Effector CD4-positive, alpha-beta T cell (primary cell): Measurements from ENCODE around the gene STRADB.
"Not testable (repeated sequence)": the region's sequence is repeated elsewhere in the genome, so short reads cannot be mapped to it uniquely, and the experiment has no call there.

ENCODE experiments used
- DNase-seq: peaks from one replicate; pipeline ENCODE4 v3.0.0-alpha.2; 2020
- total RNA-seq: gene quantifications from one replicate; lab custom pipeline; 2026; lab: John Stamatoyannopoulos, UW

The STRADB gene, protein sequence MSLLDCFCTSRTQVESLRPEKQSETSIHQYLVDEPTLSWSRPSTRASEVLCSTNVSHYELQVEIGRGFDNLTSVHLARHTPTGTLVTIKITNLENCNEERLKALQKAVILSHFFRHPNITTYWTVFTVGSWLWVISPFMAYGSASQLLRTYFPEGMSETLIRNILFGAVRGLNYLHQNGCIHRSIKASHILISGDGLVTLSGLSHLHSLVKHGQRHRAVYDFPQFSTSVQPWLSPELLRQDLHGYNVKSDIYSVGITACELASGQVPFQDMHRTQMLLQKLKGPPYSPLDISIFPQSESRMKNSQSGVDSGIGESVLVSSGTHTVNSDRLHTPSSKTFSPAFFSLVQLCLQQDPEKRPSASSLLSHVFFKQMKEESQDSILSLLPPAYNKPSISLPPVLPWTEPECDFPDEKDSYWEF
- 13.7 reads per million, percentile 38 among the genes with 10 or more reads in this experiment for total RNA-seq

DNA sequence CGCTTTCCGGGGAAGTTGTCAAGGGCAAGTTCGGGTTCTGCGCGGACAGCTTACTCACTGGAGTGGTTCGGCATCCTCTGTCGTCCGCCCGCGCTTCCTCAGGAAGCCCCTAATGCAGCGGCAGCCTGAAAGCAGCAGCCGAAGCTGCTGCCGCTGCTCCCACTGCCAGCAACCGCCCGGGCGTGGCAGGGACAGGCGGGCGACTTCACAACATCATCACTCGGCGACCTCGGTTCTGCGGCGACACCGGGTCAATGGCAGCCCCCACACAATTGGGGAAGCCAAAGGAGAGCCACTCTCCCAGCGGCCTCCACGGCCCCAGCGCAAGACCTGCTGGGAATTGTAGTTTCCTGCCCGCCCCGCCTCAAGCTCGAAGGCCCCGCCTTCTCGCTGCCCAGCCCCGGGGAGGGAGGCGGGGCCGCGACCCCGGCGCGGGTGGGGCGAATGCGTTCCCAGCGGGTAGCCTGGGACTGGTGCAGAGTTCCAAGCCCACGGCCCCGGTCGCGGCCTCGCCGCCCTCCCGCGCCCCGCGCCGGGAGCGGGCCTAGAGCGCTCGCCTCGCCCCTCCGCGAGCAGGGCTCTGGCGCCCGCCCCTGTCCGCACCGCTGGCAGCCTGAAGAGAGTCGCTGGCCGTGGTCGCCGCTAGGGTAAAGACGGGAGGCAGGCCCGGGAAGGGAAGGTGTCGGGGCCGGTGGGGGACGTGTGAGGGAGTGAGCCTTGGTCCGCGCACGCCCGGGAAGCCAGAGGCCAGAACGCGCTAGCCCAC lies at the start of gene STRADB, which contains the start of gene TRAK2:
TSS of gene STRADB (plus strand) at position 449 of the 766 bp plus-strand sequence. CDS start 3,101 bp downstream, outside the sequence.
TSS of gene TRAK2 (minus strand) at position 167 of the 766 bp plus-strand sequence. CDS start 30,951 bp downstream, outside the sequence.
- DNase-seq, result peak; percentile 95

DNA sequence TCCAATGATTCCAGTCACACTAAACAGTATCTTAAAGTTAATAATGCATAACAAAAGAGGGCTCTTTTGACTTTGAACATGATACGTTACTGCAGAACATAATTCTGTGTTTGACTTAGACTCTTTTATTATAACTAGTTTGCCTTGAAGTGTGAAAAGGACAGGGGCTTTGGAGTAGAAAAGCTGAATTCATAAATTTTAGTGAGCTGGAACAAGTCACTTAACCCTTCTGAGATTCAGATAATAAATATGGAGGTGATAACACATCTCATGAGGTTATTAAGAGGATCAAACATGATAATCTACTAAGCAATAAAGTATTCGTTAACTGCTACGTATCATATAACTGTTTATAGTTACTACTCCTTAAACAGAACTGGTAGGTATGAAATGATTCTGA lies 49.7 kb upstream of the STRADB start:
- DNase-seq, result no peak

DNA sequence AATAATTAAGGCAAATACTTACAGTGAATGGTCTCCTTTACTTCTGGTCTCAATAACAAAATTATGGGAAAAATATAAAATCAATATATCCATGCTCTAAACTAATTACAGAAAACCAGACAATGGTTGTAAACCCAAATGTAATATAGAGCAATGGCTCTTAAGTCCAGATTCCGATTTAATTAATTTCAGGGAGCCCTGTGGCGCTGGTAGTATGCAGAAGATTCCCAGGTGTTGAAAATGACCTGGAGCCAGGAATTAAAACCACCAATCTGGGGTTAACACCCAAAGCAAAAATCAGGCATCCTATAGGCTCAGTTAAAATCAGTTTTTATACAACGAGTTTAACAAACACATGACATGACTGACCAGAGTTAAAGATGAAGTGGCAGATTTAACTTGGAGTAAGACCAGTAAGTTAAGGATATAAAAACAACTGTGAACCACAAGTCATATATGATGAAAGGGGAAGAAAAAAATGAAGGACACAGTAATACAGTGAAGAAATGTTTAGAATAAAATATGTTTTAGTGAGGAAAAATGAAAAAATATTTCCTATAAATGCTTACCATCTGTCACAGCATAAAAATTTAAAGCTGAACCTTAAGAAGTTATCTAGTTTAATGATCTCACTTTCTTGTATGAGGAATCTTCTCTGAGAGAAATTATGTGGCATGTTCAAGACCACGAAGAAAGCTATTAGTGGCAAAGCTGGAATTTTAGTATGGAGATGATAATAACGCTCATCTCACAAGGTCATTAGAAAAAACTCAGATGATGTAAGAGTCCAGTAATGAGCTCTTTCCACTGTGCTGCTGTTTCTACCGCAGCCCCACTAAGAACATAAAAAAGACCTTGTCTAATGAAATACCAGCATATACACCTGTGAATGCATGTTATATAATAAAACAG lies 48.6 kb upstream of the STRADB start:
- no peak for DNase-seq

DNA sequence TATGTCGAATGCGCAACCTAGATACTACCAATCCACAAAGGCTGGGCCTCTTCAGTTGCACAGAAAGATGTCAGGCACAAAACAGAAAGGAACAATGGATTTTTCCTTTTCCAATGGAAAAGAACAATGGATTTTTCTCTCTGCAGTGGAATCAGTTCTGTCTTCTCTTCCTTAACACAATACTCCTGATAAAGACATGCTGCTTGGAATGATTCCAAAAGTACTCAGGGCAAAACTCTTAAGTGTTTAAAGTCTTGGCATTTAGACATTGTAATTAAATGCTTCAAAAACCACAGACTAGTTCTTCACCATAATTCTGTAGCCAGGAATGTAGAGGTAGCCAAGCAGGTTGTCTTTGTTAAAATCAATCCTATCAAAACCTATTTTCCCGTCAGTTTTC lies 47.7 kb upstream of the STRADB start:
- DNase-seq, result no peak

DNA sequence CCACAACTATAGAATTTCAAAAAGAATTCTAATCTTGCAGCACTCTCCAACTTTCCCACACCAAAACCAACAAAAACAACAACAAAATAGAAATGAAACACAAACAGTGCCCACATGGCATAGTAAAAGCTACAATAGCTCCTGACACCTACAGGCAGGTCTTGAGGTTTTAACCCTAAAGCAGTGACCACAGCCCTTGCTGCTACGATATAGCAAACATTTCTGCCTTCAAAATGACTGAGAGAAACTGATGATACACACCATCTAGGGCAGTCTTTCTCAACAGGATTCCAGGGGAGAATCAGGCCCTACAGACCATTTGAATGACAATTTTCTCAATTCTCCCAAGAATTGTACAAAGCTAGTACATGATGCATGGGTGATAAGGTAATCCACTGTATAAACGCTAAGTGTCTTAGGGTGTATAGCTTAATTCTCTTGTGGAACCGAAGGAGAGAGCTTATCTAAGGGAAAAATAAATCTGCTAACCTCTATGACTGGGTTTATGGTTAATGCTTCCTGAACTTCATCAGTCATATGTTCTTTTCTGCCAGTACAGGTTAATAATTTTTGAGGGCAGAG lies 46.8 kb upstream of the STRADB start:
- DNase-seq, result no peak

DNA sequence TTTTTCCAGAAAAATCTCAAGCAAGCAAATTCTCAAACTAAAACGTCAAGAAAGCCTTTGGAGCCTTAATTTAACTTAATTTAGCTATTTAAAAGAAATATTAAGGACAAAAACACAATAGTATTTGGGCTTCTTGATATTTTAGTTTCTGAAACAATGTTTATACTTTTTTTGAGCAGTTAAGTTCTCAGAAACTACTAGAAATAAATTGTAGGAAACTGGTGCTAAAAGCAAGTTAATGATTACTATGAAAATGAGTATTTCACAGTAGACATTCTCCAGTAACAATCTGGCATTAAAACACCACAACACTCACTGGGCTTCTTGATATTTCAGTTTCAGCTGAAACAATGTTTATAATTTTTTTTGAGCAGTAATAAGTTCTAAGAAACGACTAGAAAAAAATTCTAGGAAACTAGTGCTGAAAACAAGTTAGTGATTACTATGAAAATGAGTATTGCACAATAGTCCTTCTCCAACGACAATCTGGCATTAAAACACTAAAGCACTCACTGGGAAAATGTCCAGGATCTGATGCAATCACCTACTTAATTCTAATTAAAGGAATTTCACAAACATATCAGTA lies 45.4 kb upstream of the STRADB start:
- no peak for DNase-seq

DNA sequence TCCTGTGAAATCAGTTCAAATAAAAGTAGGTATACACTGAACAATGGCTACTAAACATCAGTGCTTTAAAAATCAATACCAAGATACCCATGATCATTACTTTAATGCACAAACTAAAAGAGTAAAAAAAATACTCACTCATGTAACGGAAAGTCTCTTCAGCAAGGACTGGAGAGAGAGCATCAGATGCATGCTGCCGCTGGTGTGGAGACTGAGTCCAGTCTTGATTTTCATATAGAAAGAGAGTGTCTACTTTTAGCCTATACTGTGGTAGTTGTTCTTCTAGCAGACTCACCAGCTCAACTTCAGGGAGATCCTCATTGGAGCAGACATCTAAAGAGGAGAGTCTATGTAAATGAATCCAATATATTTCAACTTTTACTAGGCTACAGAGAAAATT lies 44.3 kb upstream of the STRADB start:
- DNase-seq, result no peak

DNA sequence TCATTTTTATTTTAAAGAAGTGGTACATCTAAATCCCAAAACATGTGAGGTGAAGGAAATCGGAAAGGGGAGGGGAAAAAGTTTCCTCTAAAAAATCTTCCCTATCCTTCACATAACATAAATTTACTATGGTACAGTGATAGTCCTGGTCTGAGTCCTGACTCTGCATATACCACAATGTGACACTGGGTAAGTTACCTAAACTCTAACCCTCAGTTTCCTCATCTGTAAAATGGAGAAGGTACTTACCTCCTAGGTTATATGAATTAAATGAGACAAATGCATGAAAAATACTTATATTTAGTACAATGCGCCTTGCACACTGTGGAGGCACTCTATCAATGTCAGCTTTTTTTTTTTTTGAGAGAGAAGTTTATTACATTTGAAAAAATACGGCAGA lies 42.6 kb upstream of the STRADB start:
- no peak for DNase-seq

DNA sequence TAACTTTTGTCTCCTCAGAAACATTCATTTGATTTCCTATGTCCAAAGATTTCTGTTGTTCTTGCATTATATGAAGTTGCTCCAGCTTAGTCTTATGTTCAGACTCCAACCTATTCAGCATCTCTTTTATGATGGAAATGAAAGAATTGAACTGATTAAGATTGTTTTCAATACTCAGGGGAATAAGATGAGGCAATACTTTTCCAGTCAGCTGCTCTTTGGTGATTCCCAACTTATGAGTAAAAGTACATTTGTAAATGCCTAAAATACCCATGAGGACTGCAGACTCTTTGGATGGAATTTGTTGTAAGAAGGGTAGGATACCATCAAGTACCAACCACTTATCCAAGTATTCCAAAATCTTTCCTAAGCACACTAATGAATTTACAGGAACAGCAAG lies 40.1 kb upstream of the STRADB start:
- DNase-seq, result no peak

DNA sequence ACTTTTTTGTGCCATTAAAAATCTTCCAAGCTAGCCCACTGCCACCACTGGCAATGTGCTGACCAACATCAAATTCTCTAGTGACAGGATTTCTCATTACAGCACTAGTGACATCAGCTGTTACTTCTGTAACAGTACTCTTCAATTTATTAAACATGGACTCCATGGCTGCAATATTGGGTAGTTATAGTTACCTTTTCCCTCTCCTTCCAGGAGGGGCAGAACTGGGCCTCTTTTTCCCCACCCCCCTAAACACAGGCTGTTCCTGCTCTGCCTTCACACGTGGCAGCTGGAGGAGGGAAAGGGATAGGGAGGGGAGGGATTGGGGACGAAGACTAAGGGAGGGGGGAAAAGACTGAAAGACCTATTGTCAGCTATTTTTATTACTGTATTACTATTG lies 38.4 kb upstream of the STRADB start:
- DNase-seq, result no peak

DNA sequence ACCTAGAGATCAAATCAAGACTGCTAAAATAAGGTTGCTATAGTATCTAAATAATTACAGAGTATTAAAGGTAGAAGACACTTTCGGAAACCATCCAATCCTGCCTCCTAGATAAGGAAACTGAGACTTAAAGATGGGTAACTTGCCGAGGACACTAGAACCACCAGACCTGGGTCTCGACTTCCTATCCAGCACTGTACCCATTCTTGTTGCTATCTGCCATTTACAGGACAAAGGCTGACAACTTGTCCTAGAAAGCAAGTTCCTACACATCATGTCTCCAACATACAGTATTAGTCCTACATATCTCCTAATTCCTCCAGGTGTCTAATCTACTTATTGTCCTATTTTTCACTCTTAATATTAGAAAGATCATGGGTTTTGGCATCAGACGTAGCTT lies 38.0 kb upstream of the STRADB start:
- DNase-seq, result no peak

DNA sequence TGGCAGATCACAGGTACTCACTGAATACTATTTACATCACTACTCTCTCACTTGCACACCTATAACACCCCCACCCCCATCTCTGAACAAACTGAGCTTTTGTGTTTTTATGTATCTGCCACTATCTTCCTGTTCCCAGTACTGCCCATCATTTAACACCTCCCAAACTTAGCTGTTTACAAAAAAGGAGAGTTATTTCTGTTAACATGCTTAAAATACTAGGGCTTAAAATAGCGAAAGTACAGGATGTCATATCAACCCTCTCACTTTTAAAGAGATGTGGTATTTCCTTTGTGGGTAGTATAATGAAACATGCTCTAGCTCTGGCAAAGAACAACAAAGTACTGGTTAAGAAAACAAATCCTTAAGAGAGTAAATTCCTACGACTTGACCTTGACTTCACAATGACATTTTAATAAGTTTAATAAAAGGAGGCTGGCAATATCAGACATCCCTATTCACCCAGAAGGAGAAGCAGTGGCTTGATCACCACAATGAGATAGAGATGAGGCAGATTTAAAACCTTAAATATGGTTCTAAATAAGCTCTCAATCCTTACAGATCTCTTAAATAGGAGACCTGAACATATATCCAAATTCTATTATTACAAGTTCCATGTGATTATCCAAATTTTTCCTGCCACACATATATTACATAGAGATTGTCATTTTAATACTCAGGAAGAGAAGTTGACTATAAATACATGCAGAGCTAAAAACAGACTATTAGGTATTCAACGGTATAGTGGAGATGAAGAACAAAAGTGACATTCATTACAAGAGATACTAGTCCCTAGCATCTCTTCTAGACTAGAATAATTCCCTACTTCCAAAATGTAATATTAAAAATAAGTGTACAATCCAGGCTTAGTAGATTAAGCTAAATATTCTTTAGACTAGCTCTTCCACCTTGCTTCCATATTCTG lies 37.2 kb upstream of the STRADB start:
- no peak for DNase-seq

DNA sequence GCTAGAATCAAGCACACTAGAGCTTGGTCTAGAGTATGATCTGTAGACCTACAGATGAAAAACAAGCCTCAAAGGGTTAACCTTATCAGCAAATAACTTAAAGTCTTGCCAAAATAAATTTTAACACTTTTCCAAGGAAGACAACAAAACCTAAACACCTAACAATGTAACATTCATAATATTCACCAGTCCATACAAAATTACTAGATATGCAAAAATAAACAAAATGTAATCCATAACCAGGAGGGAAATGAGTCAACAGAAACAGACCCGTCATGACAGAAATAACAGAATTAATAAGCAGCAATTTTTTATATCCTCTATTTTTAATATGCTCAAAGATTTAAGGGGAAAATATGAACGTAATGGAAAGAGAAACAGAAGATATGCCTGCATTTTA lies 36.4 kb upstream of the STRADB start:
- no peak for DNase-seq

DNA sequence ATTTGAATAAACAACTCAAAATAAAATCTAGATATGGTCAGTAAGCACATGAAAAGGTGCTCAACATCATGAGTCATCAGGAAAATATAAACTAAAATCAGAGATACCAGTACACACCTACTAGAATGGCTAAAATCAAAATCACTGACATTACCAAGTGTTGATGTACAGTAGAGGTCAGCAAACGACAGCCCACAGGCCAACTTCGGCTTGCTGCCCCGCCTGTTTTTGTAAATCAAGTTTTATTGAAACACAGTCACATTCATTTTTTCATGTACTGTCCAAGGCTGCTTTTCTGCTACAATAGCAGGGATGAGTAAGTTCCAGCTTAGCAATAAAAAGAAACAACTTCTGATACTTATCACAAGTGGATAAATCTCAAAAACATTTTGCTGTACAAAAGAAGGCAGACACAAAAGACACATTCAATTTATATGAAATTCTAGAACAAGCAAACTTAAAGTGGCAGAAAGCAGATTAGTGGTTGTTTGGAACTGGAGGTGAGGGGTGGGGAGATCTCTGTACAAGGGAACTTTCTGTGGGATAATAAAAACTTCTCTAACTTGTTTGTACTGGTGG lies 32.4 kb upstream of the STRADB start:
- no peak for DNase-seq

DNA sequence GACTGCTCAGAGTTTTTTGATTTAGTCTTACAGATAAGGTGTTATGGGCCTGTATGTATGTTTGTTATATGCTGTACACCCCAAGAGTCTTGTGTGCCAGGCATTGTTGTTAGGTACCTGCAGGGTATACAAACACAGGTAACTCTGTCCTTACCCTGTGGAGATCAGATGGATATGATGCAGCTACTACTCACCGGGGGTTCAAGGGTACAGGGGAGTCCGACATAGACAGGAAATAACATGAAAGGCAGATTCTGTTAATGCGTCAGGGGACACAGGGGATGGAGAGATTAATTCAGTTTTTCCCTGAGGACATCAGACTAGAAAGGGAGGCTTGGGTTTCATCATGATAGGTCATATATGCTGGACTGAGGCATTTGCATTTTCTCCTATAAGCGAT lies 31.6 kb upstream of the STRADB start:
- DNase-seq, result no peak

DNA sequence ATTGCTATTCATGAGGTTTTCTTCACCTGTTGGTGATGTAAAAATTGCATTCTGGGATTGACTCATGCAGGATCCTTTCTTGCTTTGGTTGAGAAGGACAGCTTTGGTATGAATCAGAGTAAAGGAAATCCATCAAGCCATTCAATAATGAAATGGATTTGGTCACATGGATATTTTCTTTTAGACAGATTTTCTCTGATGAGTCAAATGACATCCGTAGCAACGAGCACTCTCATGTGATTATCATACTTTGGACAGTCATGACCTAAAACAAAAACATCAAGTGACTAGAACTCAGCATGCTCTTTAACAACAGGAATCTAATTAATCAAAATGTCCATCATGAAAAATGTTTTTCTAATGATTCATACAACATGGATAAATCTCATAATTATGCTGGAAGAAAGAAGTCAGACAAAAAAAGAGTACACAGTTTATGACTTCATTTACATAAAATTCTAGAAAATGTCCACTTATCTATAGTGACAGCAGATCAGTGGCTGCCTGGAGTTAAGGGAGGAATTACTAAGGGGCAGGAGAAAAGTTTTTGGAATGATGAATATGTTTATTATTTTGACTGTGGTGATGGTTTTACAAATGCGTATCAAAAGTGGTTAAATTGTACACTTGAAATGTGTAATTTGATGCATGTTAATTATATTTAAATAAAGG lies 31.0 kb upstream of the STRADB start:
- DNase-seq, result no peak

DNA sequence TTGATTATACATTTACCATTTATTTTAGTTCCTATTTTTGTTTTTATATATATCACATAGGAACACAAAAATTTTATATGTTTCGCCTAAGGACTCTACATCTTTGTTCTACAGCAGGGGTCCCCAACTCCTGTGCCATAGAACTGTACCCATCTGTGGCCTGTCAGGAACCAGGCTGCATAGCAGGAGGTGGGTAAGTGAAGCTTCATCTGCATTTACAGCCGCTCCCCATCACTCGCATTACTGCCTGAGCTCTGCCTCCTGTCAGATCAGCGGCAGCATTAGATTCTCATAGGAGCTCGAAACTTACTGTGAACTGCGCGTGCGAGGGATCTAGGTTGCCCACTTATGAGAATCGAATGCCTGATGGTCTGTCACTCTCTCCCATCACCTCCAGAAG lies 25.6 kb upstream of the STRADB start:
- no peak for DNase-seq

DNA sequence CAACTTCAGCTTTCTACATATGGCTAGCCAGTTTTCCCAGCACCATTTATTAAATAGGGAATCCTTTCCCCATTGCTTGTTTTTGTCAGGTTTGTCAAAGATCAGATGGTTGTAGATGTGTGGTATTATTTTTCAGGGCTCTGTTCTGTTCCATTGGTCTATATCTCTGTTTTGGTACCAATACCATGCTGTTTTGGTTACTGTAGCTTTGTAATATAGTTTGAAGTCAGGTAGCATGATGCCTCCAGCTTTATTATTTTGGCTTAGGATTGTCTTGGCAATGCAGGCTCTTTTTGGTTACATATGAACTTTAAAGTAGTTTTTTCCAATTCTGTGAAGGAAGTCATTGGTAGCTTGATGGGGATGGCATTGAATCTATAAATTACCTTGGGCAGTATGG lies 23.2 kb upstream of the STRADB start:
- not testable (repeated sequence) for DNase-seq

DNA sequence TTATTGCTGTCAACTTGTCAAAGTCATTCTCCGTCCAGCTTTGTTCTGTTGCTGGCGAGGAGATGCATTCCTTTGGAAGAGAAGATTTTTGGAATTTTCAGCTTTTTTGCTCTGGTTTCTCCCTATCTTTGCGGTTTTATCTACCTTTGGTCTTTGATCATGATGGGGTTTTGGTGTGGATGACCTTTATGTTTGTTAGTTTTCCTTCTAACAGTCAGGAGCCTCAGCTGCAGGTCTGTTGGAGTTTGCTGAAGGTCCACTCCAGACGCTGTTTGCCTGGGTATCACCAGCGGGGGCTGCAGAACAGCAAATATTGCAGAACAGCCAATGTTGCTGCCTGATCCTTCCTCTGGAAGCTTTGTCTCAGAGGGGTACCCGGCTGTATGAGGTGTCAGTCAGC lies 21.7 kb upstream of the STRADB start:
- DNase-seq, result not testable (repeated sequence)

DNA sequence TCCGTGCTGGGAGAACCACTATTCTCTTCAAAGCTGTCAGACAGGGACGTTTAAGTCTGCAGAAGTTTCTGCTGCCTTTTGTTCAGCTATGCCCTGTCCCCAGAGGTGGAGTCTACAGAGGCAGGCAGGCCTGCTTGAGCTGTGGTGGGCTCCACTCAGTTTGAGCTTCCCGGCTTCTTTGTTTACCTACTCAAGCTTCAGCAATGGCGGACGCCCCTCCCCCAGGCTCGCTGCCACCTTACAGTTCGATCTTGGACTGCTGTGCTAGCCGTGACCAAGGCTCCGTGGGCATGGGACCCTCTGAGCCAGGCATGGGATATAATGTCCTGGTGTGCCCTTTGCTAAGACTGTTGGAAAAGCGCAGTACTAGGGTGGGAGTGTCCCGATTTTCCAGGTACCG lies 21.2 kb upstream of the STRADB start:
- DNase-seq, result not testable (repeated sequence)
